Measurements from ENCODE around the gene SHMT1.

The SHMT1 gene

DNA sequence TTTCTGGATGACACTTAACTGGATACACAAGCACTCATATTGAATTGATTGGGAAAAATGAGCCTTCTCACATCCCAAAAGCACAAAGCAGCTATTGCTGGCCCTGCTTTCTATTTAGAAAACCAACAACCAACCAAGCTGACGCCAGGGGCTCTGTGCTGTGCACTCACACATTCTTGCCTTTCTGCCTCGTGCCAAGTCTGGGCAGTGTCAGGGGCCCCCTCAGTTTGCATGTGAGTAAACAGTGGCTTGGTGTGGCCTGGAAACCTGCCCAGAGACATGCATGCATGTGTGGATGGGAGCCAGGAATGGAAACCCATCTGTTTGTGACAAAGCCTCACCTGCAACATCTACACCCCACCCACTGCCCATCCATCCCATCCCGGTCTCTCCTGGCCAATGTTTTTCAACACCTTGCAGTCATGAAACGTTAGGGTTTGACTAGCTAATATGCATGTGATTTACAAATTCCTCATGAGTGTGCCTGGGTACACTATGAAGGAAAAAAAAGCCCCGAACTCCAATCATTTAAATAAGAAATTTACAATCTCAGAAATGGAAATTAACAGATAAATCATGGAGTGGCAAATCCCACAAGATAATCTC lies 82.5 kb downstream of the SHMT1 start:
- no peak for DNase-seq

DNA sequence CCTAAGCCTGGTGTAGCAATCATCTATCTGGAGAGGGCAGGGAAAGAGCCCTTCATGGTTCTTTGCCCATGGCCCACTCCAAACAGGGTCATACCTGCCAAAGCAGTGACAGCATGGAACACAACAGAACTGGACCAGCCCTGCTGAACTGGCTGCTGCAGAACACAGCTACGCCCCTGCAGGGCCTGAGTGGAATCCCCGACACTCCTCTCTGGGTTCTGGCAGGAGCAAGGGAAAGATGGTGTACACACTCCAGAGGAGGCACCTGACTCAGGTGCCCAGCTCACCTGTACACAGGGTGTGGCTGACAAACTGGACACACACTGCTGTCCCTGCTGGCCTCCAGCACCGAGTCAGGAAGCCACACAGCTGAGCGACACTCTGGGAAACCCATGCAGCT lies 83.1 kb downstream of the SHMT1 start:
- no peak for DNase-seq

GRCh38 chr17:18278867-18279266 lies 84.5 kb downstream of the SHMT1 start:
- no peak for DNase-seq

All from CD4-positive, alpha-beta T cell treated with Interleukin-1 beta for 1 hour (primary cell).